GM18861 (cell line): Measurements from ENCODE around the gene MZB1.
"Not testable (repeated sequence)": the region's sequence is repeated elsewhere in the genome, so short reads cannot be mapped to it uniquely, and the experiment has no call there.

Experiments used
- ATAC-seq: cut with Tn5 transposase; IDR thresholded peaks from one replicate; pipeline ENCODE4 v1.9.1; 2021; ENCODE audit not compliant: unreplicated experiment

The MZB1 gene

GRCh38 chr5:139378101-139378825, 11.4 kb downstream of the MZB1 start:
- ATAC-seq: no peak

GRCh38 chr5:139377226-139377625, 12.5 kb downstream of the MZB1 start:
- ATAC-seq: no peak

GRCh38 chr5:139376364-139376763, 13.3 kb downstream of the MZB1 start:
- no peak for ATAC-seq

- no peak for ATAC-seq
These were observed 14.8 kb downstream of the MZB1 start for GRCh38 chr5:139374909-139375308.

GRCh38 chr5:139371482-139372435, 18.0 kb downstream of the MZB1 start:
- ATAC-seq: no peak

- no peak for ATAC-seq
These were observed 20.5 kb downstream of the MZB1 start for GRCh38 chr5:139369181-139369580.

- no peak for ATAC-seq
These were observed 21.1 kb downstream of the MZB1 start for GRCh38 chr5:139368613-139369012.

- no peak for ATAC-seq
These were observed 25.2 kb downstream of the MZB1 start for GRCh38 chr5:139364466-139364865.

- ATAC-seq: no peak
These were observed 25.8 kb downstream of the MZB1 start for GRCh38 chr5:139363937-139364336.

GRCh38 chr5:139361835-139362429, 27.8 kb downstream of the MZB1 start:
- ATAC-seq: no peak

- no peak for ATAC-seq
These were observed 29.3 kb downstream of the MZB1 start for GRCh38 chr5:139360384-139360783.

- no peak for ATAC-seq
These were observed 31.6 kb downstream of the MZB1 start for GRCh38 chr5:139358064-139358463.

GRCh38 chr5:139355900-139356299, 33.8 kb downstream of the MZB1 start:
- not testable (repeated sequence) for ATAC-seq

- no peak for ATAC-seq
These were observed 35.5 kb downstream of the MZB1 start for GRCh38 chr5:139354186-139354585.

GRCh38 chr5:139347863-139348262, 41.9 kb downstream of the MZB1 start:
- not testable (repeated sequence) for ATAC-seq

GRCh38 chr5:139345442-139345841, 44.3 kb downstream of the MZB1 start:
- ATAC-seq: not testable (repeated sequence)

- ATAC-seq: no peak
These were observed 45.5 kb downstream of the MZB1 start for GRCh38 chr5:139344177-139344576.

- no peak for ATAC-seq
These were observed 46.2 kb downstream of the MZB1 start for GRCh38 chr5:139343476-139343875.

GRCh38 chr5:139342423-139342723, 47.3 kb downstream of the MZB1 start:
- peak; percentile 37 for ATAC-seq

- ATAC-seq: peak; percentile 79
These were observed 47.9 kb downstream of the MZB1 start, which contains the start of gene PAIP2 for GRCh38 chr5:139341689-139342422. Gene PAIP2 (plus strand): TSS chr5:139341854. CDS start chr5:139363785, 21,931 bp downstream.

- no peak for ATAC-seq
These were observed 48.5 kb downstream of the MZB1 start for GRCh38 chr5:139341187-139341688.
